ENCODE measurements around the gene C11orf86.

DNA sequence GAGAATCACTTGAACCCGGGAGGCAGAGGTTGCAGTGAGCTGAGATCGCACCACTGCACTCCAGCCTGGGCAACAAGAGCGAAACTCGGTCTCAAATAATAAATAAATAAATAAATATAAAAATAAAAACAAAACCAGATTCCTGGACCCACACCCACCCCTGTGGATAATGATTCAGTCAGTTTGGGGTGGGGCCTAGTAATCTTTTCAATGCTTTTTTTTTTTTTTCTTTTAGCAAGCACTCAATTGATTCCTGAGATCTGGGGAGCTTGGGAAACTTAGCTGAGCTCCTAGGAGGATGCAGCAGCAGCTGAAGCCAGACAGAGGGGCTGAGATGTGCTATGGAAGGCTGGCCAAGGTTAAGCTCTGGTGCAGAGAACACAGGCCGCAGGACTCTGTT is 12.3 kb upstream of the C11orf86 start:
- TF ChIP-seq, protein P1, sequence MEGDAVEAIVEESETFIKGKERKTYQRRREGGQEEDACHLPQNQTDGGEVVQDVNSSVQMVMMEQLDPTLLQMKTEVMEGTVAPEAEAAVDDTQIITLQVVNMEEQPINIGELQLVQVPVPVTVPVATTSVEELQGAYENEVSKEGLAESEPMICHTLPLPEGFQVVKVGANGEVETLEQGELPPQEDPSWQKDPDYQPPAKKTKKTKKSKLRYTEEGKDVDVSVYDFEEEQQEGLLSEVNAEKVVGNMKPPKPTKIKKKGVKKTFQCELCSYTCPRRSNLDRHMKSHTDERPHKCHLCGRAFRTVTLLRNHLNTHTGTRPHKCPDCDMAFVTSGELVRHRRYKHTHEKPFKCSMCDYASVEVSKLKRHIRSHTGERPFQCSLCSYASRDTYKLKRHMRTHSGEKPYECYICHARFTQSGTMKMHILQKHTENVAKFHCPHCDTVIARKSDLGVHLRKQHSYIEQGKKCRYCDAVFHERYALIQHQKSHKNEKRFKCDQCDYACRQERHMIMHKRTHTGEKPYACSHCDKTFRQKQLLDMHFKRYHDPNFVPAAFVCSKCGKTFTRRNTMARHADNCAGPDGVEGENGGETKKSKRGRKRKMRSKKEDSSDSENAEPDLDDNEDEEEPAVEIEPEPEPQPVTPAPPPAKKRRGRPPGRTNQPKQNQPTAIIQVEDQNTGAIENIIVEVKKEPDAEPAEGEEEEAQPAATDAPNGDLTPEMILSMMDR (IDR thresholded peaks at IDR 0.05 in 2 of 3, conservative IDR thresholded peaks at IDR 0.05 in 1 of 3; ENCODE audit: borderline replicate concordance in 1 of 3, insufficient read depth in 1 of 3, low read depth in 2 of 3, low read length in 2 of 3): no peak
- TF ChIP-seq POLR2A (IDR thresholded peaks at IDR 0.05; ENCODE audit: borderline replicate concordance, extremely low read depth, insufficient read depth, insufficient read length): no peak
- TF ChIP-seq FOSL1 (IDR thresholded peaks at IDR 0.05; ENCODE audit: low read depth): no peak
- no peak for TF ChIP-seq EZH2phosphoT487 (IDR thresholded peaks at IDR 0.05; ENCODE audit: borderline replicate concordance)
- TF ChIP-seq EZH2 (IDR thresholded peaks at IDR 0.05): no peak
- no peak for TF ChIP-seq JUND (IDR thresholded peaks at IDR 0.05)
- TF ChIP-seq POLR2AphosphoS5 (IDR thresholded peaks at IDR 0.05; ENCODE audit: low read depth, low read length): no peak
- TF ChIP-seq, protein P2, sequence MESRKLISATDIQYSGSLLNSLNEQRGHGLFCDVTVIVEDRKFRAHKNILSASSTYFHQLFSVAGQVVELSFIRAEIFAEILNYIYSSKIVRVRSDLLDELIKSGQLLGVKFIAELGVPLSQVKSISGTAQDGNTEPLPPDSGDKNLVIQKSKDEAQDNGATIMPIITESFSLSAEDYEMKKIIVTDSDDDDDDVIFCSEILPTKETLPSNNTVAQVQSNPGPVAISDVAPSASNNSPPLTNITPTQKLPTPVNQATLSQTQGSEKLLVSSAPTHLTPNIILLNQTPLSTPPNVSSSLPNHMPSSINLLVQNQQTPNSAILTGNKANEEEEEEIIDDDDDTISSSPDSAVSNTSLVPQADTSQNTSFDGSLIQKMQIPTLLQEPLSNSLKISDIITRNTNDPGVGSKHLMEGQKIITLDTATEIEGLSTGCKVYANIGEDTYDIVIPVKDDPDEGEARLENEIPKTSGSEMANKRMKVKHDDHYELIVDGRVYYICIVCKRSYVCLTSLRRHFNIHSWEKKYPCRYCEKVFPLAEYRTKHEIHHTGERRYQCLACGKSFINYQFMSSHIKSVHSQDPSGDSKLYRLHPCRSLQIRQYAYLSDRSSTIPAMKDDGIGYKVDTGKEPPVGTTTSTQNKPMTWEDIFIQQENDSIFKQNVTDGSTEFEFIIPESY (IDR thresholded peaks at IDR 0.05; ENCODE audit: extremely low read depth, insufficient replicate concordance, low read length): no peak
- no peak for TF ChIP-seq EGR1 (IDR thresholded peaks at IDR 0.05; ENCODE audit: low read depth)
- TF ChIP-seq TCF7L2 (IDR thresholded peaks at IDR 0.05; ENCODE audit: borderline replicate concordance, extremely low read depth, insufficient read depth, insufficient read length): no peak
- no peak for TF ChIP-seq RAD21 (IDR thresholded peaks at IDR 0.05; ENCODE audit: low read depth)
- TF ChIP-seq SIN3A (IDR thresholded peaks at IDR 0.05; ENCODE audit: low read depth): no peak
- TF ChIP-seq, protein P3, sequence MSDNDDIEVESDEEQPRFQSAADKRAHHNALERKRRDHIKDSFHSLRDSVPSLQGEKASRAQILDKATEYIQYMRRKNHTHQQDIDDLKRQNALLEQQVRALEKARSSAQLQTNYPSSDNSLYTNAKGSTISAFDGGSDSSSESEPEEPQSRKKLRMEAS (IDR thresholded peaks at IDR 0.05): no peak
